ENCODE measurements around the gene ETS2. TPM values are rescaled to one million over a fixed set of nuclear protein-coding genes. Genes with fewer than 3 reads are reported as not detected.

The ETS2 gene
- total RNA-seq, 1 donor from 2014 or later = 40.3 TPM

GRCh38 chr21:38797470-38797869 lies 8.3 kb upstream of the ETS2 start:
- no peak overlapping the region for H2AFZ ChIP-seq (ENCODE audit: low read depth, low read length)

GRCh38 chr21:38798081-38798480 lies 7.6 kb upstream of the ETS2 start:
- Histone ChIP-seq H3K79me2 (ENCODE audit: insufficient read depth, low read length) (no peaks in the 10 kb centered on the region), H3K36me3 (ENCODE audit: insufficient read depth, low read length) (no peaks in the 10 kb centered on the region), H4K20me1 (ENCODE audit: insufficient read depth, low read length) (no peaks in the 10 kb centered on the region), H3K9me3 (ENCODE audit: insufficient read depth, low read depth, low read length) (no peaks in the 10 kb centered on the region), H2AFZ (ENCODE audit: low read depth, low read length) (no peak overlapping the region), H3K4me2 (ENCODE audit: low read length) (peak overlapping the region; percentile 54), H3K4me3 (ENCODE audit: insufficient read depth, low read depth, low read length) (no peak overlapping the region), H3K27me3 (ENCODE audit: insufficient read depth, low read length) (no peaks in the 10 kb centered on the region), H3K4me1 (ENCODE audit: insufficient read depth, low read length) (peaks cover 19% of the 10 kb centered on the region), H3K9ac (ENCODE audit: low read length) (peak overlapping the region; percentile 9), H3K27ac (ENCODE audit: low read depth, low read length) (no peak overlapping the region)
- no peak for FAIRE-seq
- Mint-ChIP-seq H3K9me3 (ENCODE audit: unreplicated experiment) (peaks cover 7% of the 10 kb centered on the region), H3K27ac (ENCODE audit: unreplicated experiment) (peak overlapping the region; percentile 70), H3K27me3 (ENCODE audit: low read depth, unreplicated experiment) (no peaks in the 10 kb centered on the region), H3K36me3 (ENCODE audit: low read depth, unreplicated experiment) (no peaks in the 10 kb centered on the region), H3K4me1 (ENCODE audit: low read depth, unreplicated experiment) (peaks cover 24% of the 10 kb centered on the region), H3K4me3 (ENCODE audit: unreplicated experiment) (no peak overlapping the region)
- no peak for DNase-seq (ENCODE audit: low read depth)
- no peak for TF ChIP-seq CTCF (IDR thresholded peaks at IDR 0.05; ENCODE audit: insufficient read depth, low read depth, low read length)
- no peak for TF ChIP-seq EZH2 (IDR thresholded peaks at IDR 0.05; ENCODE audit: insufficient read depth, low read length)

More at GRCh38 chr21:38797470-38797869, 8.3 kb upstream of the ETS2 start:
- DNase-seq (ENCODE audit: low read depth) (no peak), FAIRE-seq (no peak)
- no peak overlapping the region for H3K4me3 Mint-ChIP-seq (ENCODE audit: unreplicated experiment)
- no peaks in the 10 kb centered on the region for H3K36me3 ChIP-seq (ENCODE audit: insufficient read depth, low read length)
- H3K36me3 Mint-ChIP-seq (ENCODE audit: low read depth, unreplicated experiment) = no peaks in the 10 kb centered on the region
- peak overlapping the region; percentile 7 for H3K27ac Mint-ChIP-seq (ENCODE audit: unreplicated experiment)
- no peaks in the 10 kb centered on the region for H3K27me3 Mint-ChIP-seq (ENCODE audit: low read depth, unreplicated experiment)
- no peak overlapping the region for H3K4me3 ChIP-seq (ENCODE audit: insufficient read depth, low read depth, low read length)
- no peak overlapping the region for H3K27ac ChIP-seq (ENCODE audit: low read depth, low read length)
- H3K79me2 ChIP-seq (ENCODE audit: insufficient read depth, low read length) = no peaks in the 10 kb centered on the region
- H3K4me2 ChIP-seq (ENCODE audit: low read length) = no peak overlapping the region
- H3K4me1 Mint-ChIP-seq (ENCODE audit: low read depth, unreplicated experiment) = peaks cover 19% of the 10 kb centered on the region
- no peak for TF ChIP-seq CTCF (IDR thresholded peaks at IDR 0.05; ENCODE audit: insufficient read depth, low read depth, low read length)
- TF ChIP-seq EZH2 (IDR thresholded peaks at IDR 0.05; ENCODE audit: insufficient read depth, low read length) = no peak
- peaks cover 7% of the 10 kb centered on the region for H3K9me3 Mint-ChIP-seq (ENCODE audit: unreplicated experiment)
- H3K9me3 ChIP-seq (ENCODE audit: insufficient read depth, low read depth, low read length) = no peaks in the 10 kb centered on the region
- H3K9ac ChIP-seq (ENCODE audit: low read length) = no peak overlapping the region
- no peaks in the 10 kb centered on the region for H4K20me1 ChIP-seq (ENCODE audit: insufficient read depth, low read length)
- no peaks in the 10 kb centered on the region for H3K27me3 ChIP-seq (ENCODE audit: insufficient read depth, low read length)
- H3K4me1 ChIP-seq (ENCODE audit: insufficient read depth, low read length) = peaks cover 19% of the 10 kb centered on the region

- no peaks in the 10 kb centered on the region for H3K36me3 Mint-ChIP-seq (ENCODE audit: low read depth, unreplicated experiment)
- no peak overlapping the region for H3K27ac ChIP-seq (ENCODE audit: low read depth, low read length)
- H3K27me3 ChIP-seq (ENCODE audit: insufficient read depth, low read length) = no peaks in the 10 kb centered on the region
- H3K9me3 Mint-ChIP-seq (ENCODE audit: unreplicated experiment) = peaks cover 7% of the 10 kb centered on the region
- peak; percentile 57 for DNase-seq (ENCODE audit: low read depth)
- H3K4me1 ChIP-seq (ENCODE audit: insufficient read depth, low read length) = peaks cover 19% of the 10 kb centered on the region
- H4K20me1 ChIP-seq (ENCODE audit: insufficient read depth, low read length) = no peaks in the 10 kb centered on the region
- no peak overlapping the region for H3K4me3 ChIP-seq (ENCODE audit: insufficient read depth, low read depth, low read length)
- H3K4me2 ChIP-seq (ENCODE audit: low read length) = peak overlapping the region; percentile 54
- no peak overlapping the region for H3K4me3 Mint-ChIP-seq (ENCODE audit: unreplicated experiment)
- no peaks in the 10 kb centered on the region for H3K79me2 ChIP-seq (ENCODE audit: insufficient read depth, low read length)
- H2AFZ ChIP-seq (ENCODE audit: low read depth, low read length) = no peak overlapping the region
- H3K9me3 ChIP-seq (ENCODE audit: insufficient read depth, low read depth, low read length) = no peaks in the 10 kb centered on the region
- FAIRE-seq = no peak
- peak overlapping the region; percentile 9 for H3K9ac ChIP-seq (ENCODE audit: low read length)
- no peaks in the 10 kb centered on the region for H3K27me3 Mint-ChIP-seq (ENCODE audit: low read depth, unreplicated experiment)
- H3K4me1 Mint-ChIP-seq (ENCODE audit: low read depth, unreplicated experiment) = peaks cover 26% of the 10 kb centered on the region
- H3K27ac Mint-ChIP-seq (ENCODE audit: unreplicated experiment) = peak overlapping the region; percentile 70
- no peaks in the 10 kb centered on the region for H3K36me3 ChIP-seq (ENCODE audit: insufficient read depth, low read length)
- TF ChIP-seq EZH2 (IDR thresholded peaks at IDR 0.05; ENCODE audit: insufficient read depth, low read length) = no peak
- TF ChIP-seq CTCF (IDR thresholded peaks at IDR 0.05; ENCODE audit: insufficient read depth, low read depth, low read length) = no peak
These were observed 7.2 kb upstream of the ETS2 start for GRCh38 chr21:38798481-38798882.

All from astrocyte (in vitro differentiated cells and primary cell).